Measurements from ENCODE around the gene COASY. TPM values are rescaled to one million over a fixed set of nuclear protein-coding genes. Genes with fewer than 3 reads are reported as not detected.

COASY gene
- total RNA-seq, 2 donors from 2014 or later: 20.8 to 21.1 TPM

- H3K4me1 ChIP-seq (ENCODE audit: control insufficient read depth in 1 of 2, low read depth in 2 of 2): peaks cover 27 to 36% of the 10 kb centered on the region in 2 donors
- H3K36me3 ChIP-seq: peaks cover 11% of the 10 kb centered on the region
- TF ChIP-seq CTCF (IDR thresholded peaks at IDR 0.05): no peak
- H3K4me3 ChIP-seq: no peak overlapping the region
- no peaks in the 10 kb centered on the region for H3K9me3 ChIP-seq
- H3K27me3 ChIP-seq (replicated peaks; ENCODE audit: insufficient read depth): no peaks in the 10 kb centered on the region
- no peak for DNase-seq (ENCODE audit: low spot score)
- H3K27ac ChIP-seq: no peak overlapping the region
- ATAC-seq (ENCODE audit: insufficient number of reproducible peaks, low FRiP score, low read depth): no peak
These were observed 1.7 kb upstream of the COASY start for GRCh38 chr17:42560246-42560645.

- Histone ChIP-seq H3K36me3 (peaks cover 18% of the 10 kb centered on the region), H3K27ac (peak overlapping the region; percentile 72 to 85), H3K4me3 (peak overlapping the region; percentile 79), H3K9me3 (no peaks in the 10 kb centered on the region), H3K27me3 (replicated peaks; ENCODE audit: insufficient read depth) (no peaks in the 10 kb centered on the region), H3K4me1 (ENCODE audit: control insufficient read depth in 1 of 2, low read depth in 2 of 2) (peaks cover 22 to 41% of the 10 kb centered on the region in 2 donors)
- no peak for TF ChIP-seq CTCF (IDR thresholded peaks at IDR 0.05)
- ATAC-seq (ENCODE audit: insufficient number of reproducible peaks, low FRiP score, low read depth) (peak; percentile 11), DNase-seq (ENCODE audit: low spot score) (no peak)
These were observed 617 bp downstream of the COASY start for GRCh38 chr17:42562388-42563142.

GRCh38 chr17:42563143-42563509 lies 1.2 kb downstream of the COASY start:
- Histone ChIP-seq H3K4me3 (peak overlapping the region; percentile 79), H3K27me3 (replicated peaks; ENCODE audit: insufficient read depth) (no peaks in the 10 kb centered on the region), H3K36me3 (peaks cover 18% of the 10 kb centered on the region), H3K9me3 (no peaks in the 10 kb centered on the region), H3K4me1 (ENCODE audit: control insufficient read depth in 1 of 2, low read depth in 2 of 2) (peaks cover 28 to 47% of the 10 kb centered on the region in 2 donors), H3K27ac (no peak overlapping the region)
- no peak for ATAC-seq (ENCODE audit: insufficient number of reproducible peaks, low FRiP score, low read depth)
- DNase-seq (ENCODE audit: low spot score): no peak
- no peak for TF ChIP-seq CTCF (IDR thresholded peaks at IDR 0.05)

- Histone ChIP-seq H3K27ac (no peak overlapping the region), H3K4me1 (ENCODE audit: control insufficient read depth in 1 of 2, low read depth in 2 of 2) (peaks cover 30 to 51% of the 10 kb centered on the region in 2 donors), H3K4me3 (peak overlapping the region; percentile 79), H3K9me3 (no peaks in the 10 kb centered on the region), H3K36me3 (peaks cover 20% of the 10 kb centered on the region), H3K27me3 (replicated peaks; ENCODE audit: insufficient read depth) (no peaks in the 10 kb centered on the region)
- no peak for ATAC-seq (ENCODE audit: insufficient number of reproducible peaks, low FRiP score, low read depth)
- TF ChIP-seq CTCF (IDR thresholded peaks at IDR 0.05): no peak
- DNase-seq (ENCODE audit: low spot score): no peak
These were observed 1.6 kb downstream of the COASY start for GRCh38 chr17:42563543-42563942.

GRCh38 chr17:42563950-42564349 lies 2.0 kb downstream of the COASY start:
- Histone ChIP-seq H3K27ac (no peak overlapping the region), H3K27me3 (replicated peaks; ENCODE audit: insufficient read depth) (no peaks in the 10 kb centered on the region), H3K9me3 (no peaks in the 10 kb centered on the region), H3K36me3 (peaks cover 24% of the 10 kb centered on the region), H3K4me3 (no peak overlapping the region), H3K4me1 (ENCODE audit: control insufficient read depth in 1 of 2, low read depth in 2 of 2) (peaks cover 30 to 55% of the 10 kb centered on the region in 2 donors)
- ATAC-seq (ENCODE audit: insufficient number of reproducible peaks, low FRiP score, low read depth) (no peak), DNase-seq (ENCODE audit: low spot score) (no peak)
- TF ChIP-seq CTCF (IDR thresholded peaks at IDR 0.05): no peak

Data from thoracic aorta (tissue), 2 donors.